ENCODE results near the gene MACIR. TPM values are rescaled to one million over a fixed set of nuclear protein-coding genes. Genes with fewer than 3 reads are reported as not detected.

MACIR gene
- total RNA-seq, 1 experiment from 2014 or later = 21.0 TPM

GRCh38 chr5:103307470-103307869 lies 48.9 kb downstream of the MACIR start:
- H3K79me2 ChIP-seq (ENCODE audit: low read depth) = no peaks in the 10 kb centered on the region
- no peak overlapping the region for H3K4me3 ChIP-seq
- no peaks in the 10 kb centered on the region for H3F3A ChIP-seq (ENCODE audit: insufficient read depth, low read depth)
- no peaks in the 10 kb centered on the region for H3K27me3 ChIP-seq (ENCODE audit: insufficient read depth, low read depth)
- H3K9me3 ChIP-seq (ENCODE audit: insufficient read depth, low read depth) = no peaks in the 10 kb centered on the region
- no peak for DNase-seq
- 0 out of 2 replicates have a peak, but pooled peaks cover 6% of the 10 kb centered on the region for H3K4me1 ChIP-seq (replicated peaks; ENCODE audit: insufficient read depth)
- intact Hi-C loops (cut with micrococcal nuclease; ENCODE audit: unreplicated experiment) = no loop called here
- CTCF ChIA-PET = no interaction called here
- no peak overlapping the region for H3K27ac ChIP-seq
- H3K9me2 ChIP-seq (ENCODE audit: insufficient read depth) = no peaks in the 10 kb centered on the region
- no peaks in the 10 kb centered on the region for H3K36me3 ChIP-seq (ENCODE audit: low read depth)
- TF ChIP-seq CTCF (conservative IDR thresholded peaks at IDR 0.05) (no peak), EZH2 (IDR thresholded peaks at IDR 0.05; ENCODE audit: low read depth) (no peak)
- POLR2A ChIA-PET (ENCODE audit: unreplicated experiment) = no interaction called here
- BruUV-seq (replicated peaks) = no TSS peak
- no peaks in the 10 kb centered on the region for H4K20me1 ChIP-seq (ENCODE audit: insufficient read depth)
- no peak overlapping the region for H3K4me2 ChIP-seq
- H2AFZ ChIP-seq = no peak overlapping the region

GRCh38 chr5:103308774-103309173 lies 50.2 kb downstream of the MACIR start:
- Histone ChIP-seq H4K20me1 (ENCODE audit: insufficient read depth) (no peaks in the 10 kb centered on the region), H3F3A (ENCODE audit: insufficient read depth, low read depth) (no peaks in the 10 kb centered on the region), H3K27ac (no peak overlapping the region), H3K27me3 (ENCODE audit: insufficient read depth, low read depth) (no peaks in the 10 kb centered on the region), H3K9me2 (ENCODE audit: insufficient read depth) (no peaks in the 10 kb centered on the region), H3K4me1 (replicated peaks; ENCODE audit: insufficient read depth) (0 out of 2 replicates have a peak, but pooled peaks cover 6% of the 10 kb centered on the region), H3K9me3 (ENCODE audit: insufficient read depth, low read depth) (no peaks in the 10 kb centered on the region), H3K79me2 (ENCODE audit: low read depth) (no peaks in the 10 kb centered on the region), H3K4me3 (no peak overlapping the region), H3K4me2 (no peak overlapping the region), H2AFZ (no peak overlapping the region), H3K36me3 (ENCODE audit: low read depth) (no peaks in the 10 kb centered on the region)
- ChIA-PET POLR2A (ENCODE audit: unreplicated experiment) (no interaction called here), CTCF (no interaction called here)
- no peak for DNase-seq
- intact Hi-C loops (cut with micrococcal nuclease; ENCODE audit: unreplicated experiment) = no loop called here
- no TSS peak for BruUV-seq (replicated peaks)
- TF ChIP-seq EZH2 (IDR thresholded peaks at IDR 0.05; ENCODE audit: low read depth) = no peak
- TF ChIP-seq CTCF (conservative IDR thresholded peaks at IDR 0.05) = no peak

- no peaks in the 10 kb centered on the region for H3K79me2 ChIP-seq (ENCODE audit: low read depth)
- H2AFZ ChIP-seq = no peak overlapping the region
- H3K36me3 ChIP-seq (ENCODE audit: low read depth) = no peaks in the 10 kb centered on the region
- DNase-seq = no peak
- H3K4me1 ChIP-seq (replicated peaks; ENCODE audit: insufficient read depth) = no peaks in the 10 kb centered on the region
- no peak overlapping the region for H3K27ac ChIP-seq
- no peak overlapping the region for H3K4me3 ChIP-seq
- no TSS peak for BruUV-seq (replicated peaks)
- POLR2A ChIA-PET (ENCODE audit: unreplicated experiment) = no interaction called here
- TF ChIP-seq CTCF (conservative IDR thresholded peaks at IDR 0.05) = no peak
- TF ChIP-seq EZH2 (IDR thresholded peaks at IDR 0.05; ENCODE audit: low read depth) = no peak
- H3K27me3 ChIP-seq (ENCODE audit: insufficient read depth, low read depth) = no peaks in the 10 kb centered on the region
- no peaks in the 10 kb centered on the region for H3K9me3 ChIP-seq (ENCODE audit: insufficient read depth, low read depth)
- CTCF ChIA-PET = no interaction called here
- no peaks in the 10 kb centered on the region for H3F3A ChIP-seq (ENCODE audit: insufficient read depth, low read depth)
- no peaks in the 10 kb centered on the region for H4K20me1 ChIP-seq (ENCODE audit: insufficient read depth)
- H3K4me2 ChIP-seq = no peak overlapping the region
- no peaks in the 10 kb centered on the region for H3K9me2 ChIP-seq (ENCODE audit: insufficient read depth)
- intact Hi-C loops (cut with micrococcal nuclease; ENCODE audit: unreplicated experiment) = no loop called here
Measured at GRCh38 chr5:103313056-103313455, 54.5 kb downstream of the MACIR start.

All from PC-9 (cell line).